T follicular helper cell (primary cell): ENCODE results near the gene FBLN5.
A peak's percentile ranks its signal among the peaks of the same experiment; 100 is the strongest.

Experiments
- DNase-seq: peaks from one replicate; pipeline ENCODE4 v3.0.0-alpha.2; 2020; ENCODE audit warnings: low read depth

FBLN5 gene

DNA sequence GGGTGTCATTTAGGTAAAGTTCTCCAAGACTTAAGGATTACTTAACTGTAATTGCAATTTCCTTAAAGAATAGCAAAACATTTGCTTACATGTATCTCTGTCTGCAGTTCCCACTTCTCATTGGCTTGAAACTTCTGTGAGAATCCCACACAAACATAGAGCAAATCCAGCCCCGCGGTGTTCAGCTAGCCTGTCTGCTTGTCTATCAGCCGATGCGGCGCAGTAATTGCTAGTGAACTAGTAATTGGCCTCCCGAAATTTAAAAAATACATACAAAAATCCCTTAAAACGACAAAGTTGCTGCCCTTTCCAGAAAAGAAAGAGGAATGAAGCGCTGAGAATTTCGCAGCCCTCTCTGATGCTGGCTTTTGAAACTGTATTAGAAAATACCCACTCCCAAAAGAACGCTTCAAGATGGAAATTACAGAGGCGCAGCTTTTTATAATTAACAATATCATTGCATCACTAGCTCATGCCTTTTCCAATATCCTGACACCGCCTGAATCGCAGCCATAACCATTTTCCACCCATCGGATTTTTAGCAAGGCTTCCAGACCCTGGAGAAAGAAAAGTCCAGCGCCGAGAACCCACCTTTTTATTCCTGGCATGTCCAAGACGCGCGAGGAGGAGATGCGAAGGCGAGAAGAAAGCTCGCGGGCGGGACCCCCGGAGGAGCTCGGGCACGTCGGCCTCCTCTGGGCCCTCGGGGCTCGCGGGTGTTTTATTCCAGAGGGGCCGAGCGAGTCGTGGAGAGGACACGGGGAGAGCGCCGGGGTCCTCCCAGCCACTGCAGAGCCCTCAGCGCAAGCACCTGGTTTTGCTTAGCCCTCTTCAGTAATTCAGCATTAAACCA, 646 bp downstream of the FBLN5 start:
- DNase-seq, result no peak

DNA sequence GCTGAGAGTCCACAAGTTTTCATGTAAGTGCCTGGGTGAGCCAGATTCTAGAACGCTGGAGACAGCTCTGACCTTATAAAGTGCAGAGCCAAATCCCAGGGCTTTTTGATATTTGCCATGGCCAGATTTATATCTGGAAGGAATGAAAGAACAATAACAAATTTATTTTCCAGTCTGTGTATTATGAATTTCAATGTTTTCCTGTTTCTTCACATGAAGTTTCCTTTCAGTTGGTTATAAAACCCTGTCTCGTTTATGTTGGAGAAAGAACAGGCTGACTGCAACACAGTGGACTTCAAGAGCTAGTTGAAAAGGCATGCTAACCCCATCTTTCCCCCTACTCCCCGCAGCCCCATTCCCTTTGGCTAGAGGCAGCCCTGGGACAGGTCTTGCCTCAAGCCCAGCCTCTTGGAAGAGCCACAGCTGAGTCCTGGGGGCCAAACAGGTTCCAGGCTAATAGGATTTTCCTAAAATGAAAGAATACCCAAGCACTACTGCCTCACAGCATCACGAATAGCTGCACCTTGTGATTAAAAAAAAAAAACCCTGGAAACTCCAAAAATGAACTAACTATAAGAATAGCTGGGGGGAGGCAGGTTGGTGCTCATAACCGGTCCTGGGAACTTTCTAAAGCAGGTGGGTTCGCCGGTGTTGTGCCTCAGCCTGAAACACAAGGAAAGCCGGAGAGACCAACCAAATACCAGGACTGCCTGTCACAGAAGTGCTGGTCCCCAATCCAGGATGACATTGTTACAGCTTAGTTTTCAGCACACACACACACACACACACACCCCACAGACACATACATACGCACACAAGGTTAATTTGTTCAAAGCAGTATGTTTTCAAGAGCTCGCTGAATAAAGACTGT, 1.5 kb downstream of the FBLN5 start:
- DNase-seq, result no peak

DNA sequence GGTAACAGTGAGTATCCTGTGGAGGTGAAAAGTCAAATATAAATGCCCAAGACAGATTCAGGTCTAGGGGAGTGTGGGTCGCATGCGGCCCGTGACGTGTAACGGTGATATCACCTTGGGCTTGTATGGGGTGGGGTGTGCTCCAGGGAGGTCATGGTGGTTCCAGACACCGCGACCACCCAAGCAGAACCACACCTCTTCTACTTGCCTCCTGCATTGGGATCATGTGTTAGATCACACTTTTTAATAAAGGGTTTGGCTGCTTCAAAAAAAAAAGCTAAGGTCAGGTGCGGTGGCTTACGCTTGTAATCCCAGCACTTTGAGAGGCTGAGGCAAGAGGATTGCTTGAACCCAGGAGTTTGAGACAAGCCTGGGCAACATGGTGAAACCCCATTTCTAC, 4.5 kb downstream of the FBLN5 start:
- DNase-seq, result no peak

DNA sequence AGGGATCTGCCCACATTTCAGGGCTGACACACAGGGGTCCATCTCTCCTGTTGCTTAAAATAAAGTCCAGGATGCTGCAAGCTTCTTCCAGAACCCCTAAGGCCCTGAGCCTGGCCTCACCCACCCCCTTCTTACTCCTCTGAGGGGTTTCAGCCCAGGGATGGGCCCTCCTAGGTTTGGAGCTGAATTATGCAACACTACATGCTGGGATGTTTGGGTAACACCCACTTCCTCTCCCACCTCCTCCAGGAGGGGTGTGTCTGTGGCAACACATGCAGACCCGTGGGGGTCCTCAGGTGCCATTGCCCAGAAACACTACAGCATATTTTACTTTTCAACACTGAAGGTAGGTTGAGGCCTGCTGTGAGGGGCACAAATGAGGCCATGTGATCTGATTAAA, 5.4 kb downstream of the FBLN5 start:
- DNase-seq, result no peak

DNA sequence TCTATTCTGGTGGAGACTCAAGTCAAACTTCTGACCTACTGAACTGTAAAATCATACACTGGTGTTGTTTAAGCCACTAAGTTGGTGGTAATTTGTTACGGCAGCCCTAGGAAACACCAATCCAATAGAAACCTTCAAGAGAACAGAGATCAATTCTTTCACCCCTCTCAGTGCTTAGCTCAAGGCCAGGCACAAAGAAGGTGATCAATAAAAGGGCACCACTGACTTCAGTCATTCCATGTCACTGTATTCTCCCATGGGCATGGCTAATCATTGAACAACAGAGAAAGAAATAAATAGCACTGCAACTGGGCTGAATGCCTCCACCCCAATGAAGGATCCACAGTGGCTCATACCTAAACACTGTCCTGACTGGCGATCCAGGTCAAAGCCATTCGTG, 7.3 kb downstream of the FBLN5 start:
- no peak for DNase-seq

DNA sequence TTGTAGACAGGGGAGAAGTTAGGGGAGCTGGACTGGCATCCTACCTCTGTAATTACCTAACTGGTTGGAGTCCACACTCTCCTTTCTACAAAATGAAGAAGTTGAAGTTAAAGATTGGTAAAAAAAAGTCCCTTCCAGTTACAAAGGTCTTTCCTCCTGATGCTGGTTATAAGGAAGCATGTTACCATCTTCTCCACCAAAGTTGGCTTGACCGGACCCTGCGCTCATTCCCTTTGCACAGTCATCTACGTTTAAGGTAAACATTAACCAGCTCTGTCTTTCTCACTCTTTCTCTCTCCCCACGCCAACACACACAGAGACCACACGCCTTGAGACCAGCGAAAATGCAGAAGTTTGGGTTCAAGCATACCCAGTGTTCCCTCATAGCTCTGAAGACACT, 11.9 kb downstream of the FBLN5 start:
- no peak for DNase-seq

DNA sequence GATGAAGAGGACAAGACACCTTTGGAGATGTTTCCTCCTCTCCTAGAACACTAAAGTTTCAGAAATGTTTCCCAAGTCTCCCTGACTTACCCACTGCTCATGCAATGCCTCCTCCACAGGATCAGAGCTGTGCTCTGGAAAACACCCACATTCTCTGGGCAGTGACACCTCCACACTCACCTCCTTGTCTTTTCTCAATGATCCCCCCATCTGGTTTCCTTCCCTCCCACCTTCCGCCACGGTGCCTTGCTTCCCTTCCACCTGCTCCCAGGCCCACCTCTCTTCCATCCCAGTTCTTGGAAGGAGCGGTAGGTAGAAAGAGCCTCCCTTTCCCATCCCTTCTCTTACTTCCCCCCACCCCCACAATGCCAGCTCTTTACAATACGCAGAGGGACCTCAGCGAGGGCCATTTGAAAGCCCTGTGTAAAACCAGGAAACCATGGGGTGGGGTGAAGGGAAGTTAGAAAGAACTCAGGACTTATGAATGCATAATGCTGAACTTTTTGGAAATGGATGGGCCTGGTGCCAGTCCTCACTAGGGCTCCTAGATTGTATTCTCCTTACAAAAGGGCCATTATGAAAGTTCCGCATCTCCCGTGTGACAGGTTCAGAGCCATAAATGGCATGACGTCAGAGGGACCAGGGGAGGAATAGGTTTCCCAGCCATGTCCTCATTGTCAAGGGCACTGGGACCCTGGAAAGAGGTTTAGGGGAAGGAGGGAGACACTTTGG, 12.8 kb downstream of the FBLN5 start:
- DNase-seq, result no peak

DNA sequence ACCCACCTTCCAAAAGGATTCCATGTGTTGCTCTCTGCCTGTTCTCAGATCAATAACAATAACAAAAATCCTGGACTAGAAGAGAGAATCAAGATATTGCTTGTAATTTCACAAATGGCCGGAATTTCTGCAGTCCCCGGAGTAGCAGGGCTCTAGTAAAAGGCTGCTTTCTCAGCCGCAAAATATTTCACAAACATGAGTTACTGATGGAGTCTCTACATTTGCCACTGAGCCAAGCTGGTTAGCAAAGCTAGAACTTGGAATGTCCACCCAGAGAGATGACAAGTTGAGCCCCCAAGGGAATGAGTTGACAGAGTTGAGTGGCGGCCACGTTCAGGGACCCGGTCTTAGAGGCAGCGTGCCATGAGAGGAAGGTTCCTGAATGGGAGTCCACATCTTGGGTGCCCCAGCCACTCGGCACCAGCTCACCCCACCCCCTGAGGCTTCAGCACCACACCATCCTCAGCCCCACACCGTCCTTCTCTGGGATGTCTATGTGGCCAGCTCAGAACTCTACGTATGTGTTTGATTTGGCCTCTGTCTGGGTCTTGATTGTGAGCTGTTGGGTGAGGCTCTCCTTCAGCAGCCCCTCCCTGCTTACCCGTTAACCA, 15.9 kb downstream of the FBLN5 start:
- no peak for DNase-seq

DNA sequence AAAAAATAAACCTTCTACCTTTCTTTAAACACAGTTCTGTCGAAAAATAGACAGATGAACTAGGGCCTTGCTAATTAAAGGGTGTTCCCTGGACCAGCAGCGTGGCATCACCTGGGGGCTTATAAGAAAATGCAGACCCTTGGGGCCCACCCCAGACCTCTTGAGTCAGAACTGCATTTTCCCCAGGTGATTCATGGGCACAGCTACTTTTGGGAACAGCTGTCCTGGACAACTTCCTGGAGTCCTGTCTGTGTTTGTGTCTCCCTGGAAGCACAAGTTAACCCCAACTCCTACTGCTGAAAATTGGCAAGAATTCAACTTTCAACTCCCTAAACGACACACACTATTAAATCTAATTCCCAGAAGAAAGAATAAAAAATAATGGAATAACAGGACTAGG, 17.8 kb downstream of the FBLN5 start:
- no peak for DNase-seq

DNA sequence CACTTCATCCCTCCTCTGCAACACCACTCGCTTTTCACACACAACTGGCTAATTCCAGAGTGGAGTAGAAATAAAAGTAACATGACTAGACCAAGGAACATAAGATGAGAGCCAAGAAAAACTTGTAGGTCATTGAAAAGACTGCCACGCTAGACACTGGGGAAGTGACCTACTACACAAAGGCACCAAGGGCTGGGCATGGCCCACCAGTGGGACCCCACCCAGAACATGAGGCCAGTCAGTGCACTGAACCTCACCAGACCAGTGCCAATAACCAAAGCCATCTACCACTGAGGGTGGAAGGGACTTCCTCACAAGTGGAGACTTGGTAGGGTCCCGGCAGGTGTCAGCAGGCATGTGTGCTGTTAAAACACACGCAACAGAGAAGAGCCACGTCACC, 19.7 kb downstream of the FBLN5 start:
- DNase-seq, result no peak

DNA sequence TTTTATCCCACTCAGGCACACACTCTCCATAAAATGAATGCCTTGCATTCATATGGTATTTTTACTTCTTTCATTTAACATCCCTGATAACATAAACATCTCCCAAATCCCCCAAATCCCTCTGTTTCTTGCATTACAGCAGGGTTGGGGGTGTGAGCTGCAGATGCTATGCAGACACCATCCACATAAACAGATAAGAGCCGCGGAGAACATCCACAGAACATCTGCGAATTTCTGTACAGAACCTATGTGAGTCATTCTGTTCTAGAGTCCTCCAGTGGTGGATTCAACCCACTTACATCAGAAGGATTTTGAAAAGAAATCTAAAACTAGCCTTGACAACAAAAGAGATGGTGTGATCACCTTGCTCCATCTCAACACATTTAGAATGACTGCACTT, 20.3 kb downstream of the FBLN5 start:
- no peak for DNase-seq

DNA sequence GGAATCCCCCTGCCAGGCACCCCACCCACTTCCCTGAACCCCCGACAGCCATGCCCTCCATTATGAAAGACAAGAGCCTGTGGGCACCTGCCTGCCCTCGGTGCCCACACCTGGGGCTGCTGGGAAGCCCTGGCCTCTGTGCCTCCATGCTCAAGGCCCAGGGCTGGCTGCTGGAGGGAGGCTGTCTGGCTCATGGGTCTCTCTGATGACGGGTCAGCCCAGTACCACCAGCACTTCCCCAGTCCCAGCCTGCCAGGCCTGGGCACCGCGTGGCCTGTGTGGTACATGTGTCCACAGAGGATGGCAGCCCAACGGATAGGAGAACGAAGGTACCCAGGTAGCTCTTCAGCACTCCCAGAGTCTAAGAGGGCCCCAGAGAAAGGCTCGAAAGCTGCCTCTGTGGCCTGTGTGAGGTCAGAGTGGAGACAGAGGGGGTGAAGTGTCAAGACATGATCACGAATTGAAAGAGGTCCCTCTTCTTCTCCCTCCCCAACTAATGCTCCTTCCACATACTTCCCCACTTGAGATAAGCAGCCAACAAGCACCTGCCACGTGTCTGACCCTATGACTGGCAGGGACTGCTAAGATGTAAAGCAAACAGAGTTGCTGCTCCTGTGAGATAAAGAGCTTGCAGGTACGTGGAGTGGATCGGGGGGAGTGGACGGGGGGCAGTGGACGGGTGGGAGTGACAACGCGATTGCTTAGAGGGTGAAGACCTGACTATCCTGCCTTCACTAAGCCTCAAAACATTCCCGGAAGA, 21.2 kb downstream of the FBLN5 start:
- no peak for DNase-seq

DNA sequence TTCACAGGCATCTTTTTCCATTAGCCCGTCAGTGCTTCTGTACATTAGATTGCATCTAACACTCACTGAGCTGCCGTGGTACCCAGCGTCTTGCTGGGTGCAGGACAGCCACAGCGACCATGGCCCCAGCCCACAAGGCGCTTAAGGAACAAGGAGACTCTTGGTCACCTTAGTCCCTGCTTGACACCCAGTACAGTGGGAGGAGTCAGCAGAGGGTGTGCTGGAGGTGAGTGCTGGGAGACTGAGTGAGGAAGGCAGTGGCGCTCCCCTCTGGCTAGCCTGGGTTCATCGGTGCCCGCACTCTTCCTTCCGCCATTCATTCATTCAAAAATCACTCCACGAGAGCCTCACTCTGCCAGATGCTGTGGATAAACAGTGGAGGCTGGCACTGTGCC, 21.8 kb downstream of the FBLN5 start:
- no peak for DNase-seq

DNA sequence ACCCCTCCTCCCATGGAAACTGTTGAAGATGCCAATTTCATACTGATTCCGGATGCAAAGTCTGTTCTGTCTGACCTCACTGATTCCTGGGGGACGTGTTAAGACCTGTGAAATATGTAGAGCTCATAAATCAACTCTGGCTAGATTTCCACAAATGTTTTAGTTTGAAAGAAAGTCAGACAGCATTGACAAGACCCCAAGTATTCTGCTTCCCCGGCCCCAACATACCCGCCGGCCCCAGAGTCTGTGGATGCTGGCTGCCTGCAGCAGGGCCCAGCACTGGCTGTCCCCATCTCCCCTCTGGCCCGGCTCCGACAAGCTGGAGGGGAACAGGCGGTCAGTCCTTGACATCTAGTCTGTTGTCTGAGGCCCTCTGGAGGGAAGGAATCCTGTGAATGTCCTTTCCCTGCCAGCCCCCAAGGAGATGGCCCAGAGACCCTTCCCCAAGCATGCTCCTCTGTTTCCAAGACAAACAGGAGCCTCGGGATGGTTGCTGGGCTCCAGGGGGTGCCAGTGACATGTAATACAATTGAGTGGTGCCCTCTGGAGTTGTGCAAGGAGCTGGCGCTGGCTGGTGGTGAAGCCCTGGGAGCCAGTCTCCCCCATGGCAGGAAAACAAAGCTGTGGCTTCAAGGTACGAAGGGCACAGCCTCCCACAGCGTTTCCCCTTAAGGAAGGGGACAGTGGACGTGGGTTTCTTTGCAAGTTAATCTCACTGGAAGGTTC, 22.3 kb downstream of the FBLN5 start:
- no peak for DNase-seq

DNA sequence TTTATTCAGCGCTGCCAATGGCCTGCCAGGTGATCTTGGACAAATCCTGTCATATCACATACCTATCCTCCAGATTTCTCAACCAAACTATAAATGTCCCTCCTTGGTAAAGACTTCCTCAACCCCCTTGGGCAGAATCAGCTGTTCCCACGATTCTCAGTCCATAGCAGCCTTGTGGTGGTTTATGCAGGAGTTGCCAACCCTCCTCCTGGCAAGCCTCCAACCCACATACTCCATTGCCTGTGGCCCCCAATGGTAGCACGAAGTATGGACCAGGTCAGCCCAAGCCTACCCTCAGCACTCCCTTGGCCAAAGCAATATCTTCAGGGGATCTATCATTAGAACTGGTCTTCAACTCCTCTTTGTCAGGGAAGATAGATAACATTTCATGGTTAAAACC, 27.0 kb downstream of the FBLN5 start:
- no peak for DNase-seq

DNA sequence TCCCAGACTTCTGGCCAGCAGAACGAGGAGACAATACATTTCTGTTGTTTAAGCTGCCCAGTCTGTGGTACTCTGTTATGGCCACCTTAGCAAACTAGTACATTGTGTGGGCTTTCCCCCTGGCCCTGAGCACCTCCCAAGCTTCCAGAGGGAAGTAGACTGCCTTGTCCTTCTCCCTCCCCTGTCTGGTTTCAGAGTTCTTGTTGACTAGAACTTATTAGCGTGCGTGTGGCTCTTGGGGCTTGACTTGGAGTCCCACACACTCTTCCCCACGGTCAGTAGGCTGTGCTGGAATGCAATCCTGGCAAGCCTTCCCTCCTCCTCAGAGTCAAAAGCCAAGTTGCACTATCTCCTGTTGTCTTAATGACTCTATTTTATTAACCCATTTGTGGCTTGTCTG, 27.7 kb downstream of the FBLN5 start:
- DNase-seq, result no peak

DNA sequence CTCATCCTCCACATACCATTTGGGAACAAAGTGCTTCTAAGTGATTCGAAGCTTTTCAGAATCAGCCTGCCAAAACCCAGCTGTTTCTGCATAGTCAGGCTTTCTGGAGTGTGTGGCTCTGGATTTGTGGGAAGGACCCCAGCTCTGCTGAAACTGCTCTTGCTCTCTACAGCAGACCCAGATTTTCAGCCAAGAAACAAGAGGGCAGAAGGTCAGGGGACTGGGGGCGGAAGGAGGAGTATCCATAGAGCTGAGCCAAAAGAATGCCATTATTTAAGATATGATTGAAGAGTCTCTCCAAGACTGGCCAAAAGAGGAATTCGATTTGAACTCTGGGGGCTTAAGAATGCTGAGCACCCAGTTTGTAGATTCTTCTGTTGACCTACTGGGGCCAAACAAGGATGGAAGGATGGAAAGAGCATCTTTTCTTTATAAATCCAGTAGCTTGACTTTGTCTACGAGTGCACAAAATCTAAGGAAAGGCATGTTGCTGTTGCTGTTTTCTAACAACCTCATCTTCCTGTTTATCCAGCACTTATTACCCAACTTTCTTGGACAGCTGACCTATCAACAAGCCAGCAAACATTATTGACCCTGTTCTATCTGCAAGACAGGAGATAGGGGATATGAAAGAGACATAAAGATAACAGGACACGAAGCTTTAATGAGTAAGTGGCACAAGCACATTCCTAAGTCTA, 29.2 kb downstream of the FBLN5 start:
- no peak for DNase-seq

DNA sequence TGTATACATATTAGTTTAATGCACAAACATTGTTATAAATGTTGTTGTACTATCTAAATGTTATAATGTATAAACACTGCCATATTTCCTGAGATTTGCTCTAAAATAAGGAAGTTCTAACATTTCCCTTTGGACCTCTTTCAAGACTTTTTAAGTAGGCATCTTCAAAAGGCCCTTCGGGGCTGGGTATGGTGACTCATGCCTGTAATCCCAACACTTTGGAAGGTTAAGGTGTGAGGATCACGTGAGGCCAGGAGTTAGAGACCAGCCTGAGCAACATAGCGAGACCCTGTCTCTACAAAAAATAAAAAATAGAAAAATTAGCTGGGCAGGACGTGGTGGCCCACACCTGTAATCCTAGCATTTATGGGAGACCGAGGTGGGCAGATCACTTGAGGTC, 35.5 kb downstream of the FBLN5 start:
- no peak for DNase-seq

DNA sequence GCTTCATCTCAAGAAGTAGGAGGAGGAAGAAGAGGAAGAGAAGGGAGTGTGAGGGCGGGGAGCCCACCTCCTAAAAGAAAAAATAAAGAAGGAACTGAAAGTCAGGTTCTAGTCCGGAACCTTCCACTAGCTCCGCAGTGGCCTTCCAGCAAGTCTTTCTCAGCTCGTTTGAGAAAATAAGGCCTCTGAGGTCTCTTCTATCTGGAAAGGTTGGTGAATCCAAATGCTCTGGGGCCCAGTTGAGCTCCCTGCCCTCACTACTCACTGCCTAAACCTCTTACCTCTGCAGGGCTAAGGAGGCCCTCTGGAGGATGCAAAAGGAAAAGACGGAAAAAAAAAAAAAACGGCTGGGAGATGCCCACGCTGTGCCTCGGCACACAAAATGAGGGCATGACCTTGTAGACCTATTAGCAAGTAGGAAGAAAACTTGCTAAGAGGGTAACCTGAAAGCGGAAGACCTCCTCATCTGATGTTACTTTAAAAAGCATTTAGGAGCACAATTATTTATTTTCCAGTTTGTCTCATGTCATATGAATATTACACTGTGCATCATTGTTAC, 35.9 kb downstream of the FBLN5 start:
- DNase-seq, result peak; percentile 24

DNA sequence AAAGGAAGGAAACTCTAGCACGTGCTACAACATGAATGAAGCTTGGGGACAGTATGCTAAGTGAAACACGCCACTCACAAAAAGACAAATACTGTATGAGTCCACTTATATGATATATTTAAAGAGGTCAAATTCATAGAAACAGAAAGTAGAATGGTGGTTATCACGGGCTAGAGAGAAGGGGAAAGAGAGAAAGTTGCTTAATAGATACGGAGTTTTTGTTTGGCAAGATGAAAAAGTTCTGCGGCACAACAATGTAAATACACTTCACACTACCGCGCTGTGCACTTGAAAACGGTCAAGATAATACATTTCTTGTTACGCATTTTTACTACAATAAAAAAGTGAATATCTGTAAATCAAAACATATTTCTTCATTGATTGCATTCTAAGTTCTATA, 37.3 kb downstream of the FBLN5 start:
- DNase-seq, result no peak
